Nephron (organoid): Measurements from ENCODE around the gene TCF4.
A peak's percentile ranks its signal among the peaks of the same experiment; 100 is the strongest.

Experiments
- H3K27ac Mint-ChIP-seq, 3 experiments: 2 replicates each; pipeline ENCODE4 v1.8.0; 2020; ENCODE audit warnings: mixed read lengths in 3 of 3, mild to moderate bottlenecking in 2 of 3, moderate library complexity in 1 of 3
- H3K27me3 Mint-ChIP-seq: 2 replicates; pipeline ENCODE4 v1.8.0; 2021; ENCODE audit warnings: low read depth, mild to moderate bottlenecking, moderate library complexity, mixed read lengths
- H3K36me3 Mint-ChIP-seq: 2 replicates; pipeline ENCODE4 v1.8.0; 2020; ENCODE audit warnings: low read depth, mixed read lengths
- H3K4me1 Mint-ChIP-seq: 2 replicates; pipeline ENCODE4 v1.8.0; 2020; ENCODE audit warnings: mixed read lengths
- H3K4me3 Mint-ChIP-seq, 3 experiments: 2 replicates each; pipeline ENCODE4 v1.8.0; 2020; ENCODE audit warnings: mild to moderate bottlenecking in 3 of 3, mixed read lengths in 3 of 3, moderate library complexity in 2 of 3
- H3K9me3 Mint-ChIP-seq: 2 replicates; pipeline ENCODE4 v1.8.0; 2020; ENCODE audit warnings: mixed read lengths
- TF ChIP-seq, protein P1 (sequence below), 3 experiments: fragments of 200-600 bp; sonication (generic); IDR thresholded peaks; one replicate each; pipeline ENCODE4 v1.5.0; 2021; ENCODE audit warnings: antibody characterized with exemption in 3 of 3; ENCODE audit not compliant: unreplicated experiment in 3 of 3

TCF4 gene

DNA sequence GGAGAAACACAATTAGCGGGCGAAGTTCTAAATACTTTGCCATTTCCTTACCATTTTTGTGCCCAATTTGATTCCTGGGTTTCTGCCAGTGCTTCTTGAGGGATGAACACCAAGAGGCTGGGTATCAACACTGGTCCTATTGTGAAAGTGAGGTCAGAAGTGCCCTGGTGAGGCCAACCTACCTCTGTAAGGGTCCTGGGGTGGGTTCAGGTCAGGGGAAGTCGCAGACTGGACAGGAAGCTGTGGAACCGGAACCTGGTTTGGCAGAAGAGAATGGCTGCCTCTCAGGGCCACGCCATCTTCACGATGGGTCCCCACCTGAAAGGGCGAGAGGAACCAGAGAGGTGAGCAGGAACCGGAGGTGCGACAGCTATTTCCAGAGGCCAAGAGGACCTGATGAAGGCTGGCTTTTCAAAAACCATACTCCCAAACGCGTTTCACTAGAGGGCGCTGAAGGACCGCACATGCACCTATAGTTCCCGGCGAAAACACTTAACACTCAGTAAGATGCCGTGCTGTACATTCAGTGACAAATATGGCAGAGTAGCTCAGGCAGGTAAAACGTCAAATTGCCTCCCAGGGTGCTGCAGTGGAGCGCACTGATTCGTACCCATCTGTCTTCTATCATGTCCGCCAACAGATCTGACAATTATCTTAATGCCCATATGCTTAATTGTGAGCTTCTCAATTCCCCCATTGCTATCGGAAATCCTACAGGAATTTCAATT is 353.5 kb downstream of the TCF4 start:
- Mint-ChIP-seq H3K9me3 (no peaks in the 10 kb centered on the region), H3K4me1 (peaks cover 11% of the 10 kb centered on the region), H3K36me3 (peaks cover 41% of the 10 kb centered on the region), H3K27ac (peak overlapping the region in 1 of 3 experiments; percentile 5), H3K27me3 (no peaks in the 10 kb centered on the region), H3K4me3 (no peak overlapping the region)
- TF ChIP-seq, protein P1, sequence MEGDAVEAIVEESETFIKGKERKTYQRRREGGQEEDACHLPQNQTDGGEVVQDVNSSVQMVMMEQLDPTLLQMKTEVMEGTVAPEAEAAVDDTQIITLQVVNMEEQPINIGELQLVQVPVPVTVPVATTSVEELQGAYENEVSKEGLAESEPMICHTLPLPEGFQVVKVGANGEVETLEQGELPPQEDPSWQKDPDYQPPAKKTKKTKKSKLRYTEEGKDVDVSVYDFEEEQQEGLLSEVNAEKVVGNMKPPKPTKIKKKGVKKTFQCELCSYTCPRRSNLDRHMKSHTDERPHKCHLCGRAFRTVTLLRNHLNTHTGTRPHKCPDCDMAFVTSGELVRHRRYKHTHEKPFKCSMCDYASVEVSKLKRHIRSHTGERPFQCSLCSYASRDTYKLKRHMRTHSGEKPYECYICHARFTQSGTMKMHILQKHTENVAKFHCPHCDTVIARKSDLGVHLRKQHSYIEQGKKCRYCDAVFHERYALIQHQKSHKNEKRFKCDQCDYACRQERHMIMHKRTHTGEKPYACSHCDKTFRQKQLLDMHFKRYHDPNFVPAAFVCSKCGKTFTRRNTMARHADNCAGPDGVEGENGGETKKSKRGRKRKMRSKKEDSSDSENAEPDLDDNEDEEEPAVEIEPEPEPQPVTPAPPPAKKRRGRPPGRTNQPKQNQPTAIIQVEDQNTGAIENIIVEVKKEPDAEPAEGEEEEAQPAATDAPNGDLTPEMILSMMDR (IDR thresholded peaks at IDR 0.05; ENCODE audit: unreplicated experiment in 3 of 3): peak; percentile 72 to 89 (median 87)

DNA sequence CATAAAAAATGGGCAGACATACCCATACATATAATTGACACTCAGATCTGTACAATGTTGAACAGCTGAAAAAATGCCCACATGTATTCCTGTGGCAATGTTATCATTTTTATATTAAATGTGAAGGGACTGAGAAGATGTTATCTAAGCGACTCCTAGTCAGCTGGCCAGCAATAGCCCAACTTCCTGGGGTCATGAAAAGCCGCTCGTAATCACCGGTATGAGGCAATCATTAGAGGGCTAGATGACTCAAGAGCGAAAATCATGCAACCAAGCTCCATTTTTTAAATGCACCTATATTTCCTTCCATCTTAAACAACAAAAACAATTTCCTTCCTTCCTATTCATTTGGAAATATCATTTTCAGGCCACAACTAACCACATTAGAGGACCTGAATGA is 354.1 kb downstream of the TCF4 start:
- peaks cover 5% of the 10 kb centered on the region for H3K4me1 Mint-ChIP-seq
- peaks cover 46% of the 10 kb centered on the region for H3K36me3 Mint-ChIP-seq
- H3K27ac Mint-ChIP-seq: no peak overlapping the region
- H3K27me3 Mint-ChIP-seq: no peaks in the 10 kb centered on the region
- TF ChIP-seq, protein P1 (IDR thresholded peaks at IDR 0.05; ENCODE audit: unreplicated experiment in 3 of 3): no peak
- H3K9me3 Mint-ChIP-seq: no peaks in the 10 kb centered on the region
- H3K4me3 Mint-ChIP-seq: no peak overlapping the region

GRCh38 chr18:55232506-55232905 is 355.5 kb downstream of the TCF4 start:
- Mint-ChIP-seq H3K36me3 (peaks cover 51% of the 10 kb centered on the region), H3K27me3 (no peaks in the 10 kb centered on the region), H3K9me3 (no peaks in the 10 kb centered on the region), H3K4me3 (no peak overlapping the region), H3K4me1 (peaks cover 15% of the 10 kb centered on the region), H3K27ac (no peak overlapping the region)
- TF ChIP-seq, protein P1 (IDR thresholded peaks at IDR 0.05; ENCODE audit: unreplicated experiment in 3 of 3): no peak

GRCh38 chr18:55229682-55230081 is 358.3 kb downstream of the TCF4 start:
- H3K4me1 Mint-ChIP-seq: peaks cover 33% of the 10 kb centered on the region
- H3K9me3 Mint-ChIP-seq: no peaks in the 10 kb centered on the region
- H3K4me3 Mint-ChIP-seq: no peak overlapping the region

GRCh38 chr18:55228707-55229106 is 359.3 kb downstream of the TCF4 start:
- Mint-ChIP-seq H3K36me3 (peaks cover 73% of the 10 kb centered on the region), H3K4me3 (no peak overlapping the region), H3K9me3 (no peaks in the 10 kb centered on the region), H3K4me1 (peaks cover 39% of the 10 kb centered on the region), H3K27me3 (no peaks in the 10 kb centered on the region), H3K27ac (no peak overlapping the region)
- TF ChIP-seq, protein P1 (IDR thresholded peaks at IDR 0.05; ENCODE audit: unreplicated experiment in 3 of 3): no peak

More at GRCh38 chr18:55229682-55230081, 358.3 kb downstream of the TCF4 start:
- Mint-ChIP-seq H3K27ac (no peak overlapping the region), H3K27me3 (no peaks in the 10 kb centered on the region), H3K36me3 (peaks cover 71% of the 10 kb centered on the region)
- TF ChIP-seq, protein P1 (IDR thresholded peaks at IDR 0.05; ENCODE audit: unreplicated experiment in 3 of 3): no peak

DNA sequence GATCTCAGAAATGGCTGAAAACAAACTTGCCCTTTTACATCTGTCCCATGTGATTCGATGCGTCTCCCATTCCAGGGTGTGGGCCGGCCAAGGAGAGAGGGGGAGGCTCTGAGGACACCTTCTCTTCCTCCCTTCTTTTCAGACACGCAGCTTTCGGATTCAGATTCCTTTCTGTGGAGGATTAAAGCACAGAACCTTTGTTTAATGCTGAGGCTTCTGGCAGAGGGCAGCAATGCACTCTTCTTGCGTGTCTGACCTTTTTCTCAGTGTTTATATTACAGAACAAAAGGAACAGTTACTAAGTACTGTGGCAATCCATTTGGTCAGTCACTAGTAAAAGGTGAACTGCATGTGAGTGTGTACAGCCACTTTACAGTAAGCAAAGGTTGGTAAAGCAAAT is 359.8 kb downstream of the TCF4 start:
- H3K4me1 Mint-ChIP-seq: peaks cover 41% of the 10 kb centered on the region
- H3K4me3 Mint-ChIP-seq: no peak overlapping the region
- no peaks in the 10 kb centered on the region for H3K9me3 Mint-ChIP-seq
- no peaks in the 10 kb centered on the region for H3K27me3 Mint-ChIP-seq
- H3K36me3 Mint-ChIP-seq: peaks cover 75% of the 10 kb centered on the region
- TF ChIP-seq, protein P1 (IDR thresholded peaks at IDR 0.05; ENCODE audit: unreplicated experiment in 3 of 3): no peak
- peak overlapping the region; percentile 11 to 21 (median 19) for H3K27ac Mint-ChIP-seq
